Vagina (tissue), 2 donors: ENCODE data around the gene WARS2.

Experiments
- CTCF ChIP-seq, 3 experiments: fragments of 450-650 bp in 2 of 3; fragments of 200-600 bp in 1 of 3; sonication (generic) in 1 of 3; IDR thresholded peaks; one replicate each; pipeline ENCODE4 v1.5.1; 2017 to 2019; ENCODE audit warnings: antibody characterized with exemption in 3 of 3, mild to moderate bottlenecking in 2 of 3, moderate library complexity in 2 of 3
- POLR2A ChIP-seq, 2 donors: fragments of 450-650 bp; IDR thresholded peaks; one replicate each; pipeline ENCODE4 v1.6.1; 2017; ENCODE audit warnings: antibody characterized with exemption in 2 of 2, mild to moderate bottlenecking in 2 of 2, moderate library complexity in 2 of 2

GRCh38 chr1:118997225-118997624 lies 143.2 kb downstream of the WARS2 start:
- TF ChIP-seq CTCF (IDR thresholded peaks at IDR 0.05) (no peak), POLR2A (IDR thresholded peaks at IDR 0.05) (no peak)
